ENCODE results near the gene RBM12.

The RBM12 gene

DNA sequence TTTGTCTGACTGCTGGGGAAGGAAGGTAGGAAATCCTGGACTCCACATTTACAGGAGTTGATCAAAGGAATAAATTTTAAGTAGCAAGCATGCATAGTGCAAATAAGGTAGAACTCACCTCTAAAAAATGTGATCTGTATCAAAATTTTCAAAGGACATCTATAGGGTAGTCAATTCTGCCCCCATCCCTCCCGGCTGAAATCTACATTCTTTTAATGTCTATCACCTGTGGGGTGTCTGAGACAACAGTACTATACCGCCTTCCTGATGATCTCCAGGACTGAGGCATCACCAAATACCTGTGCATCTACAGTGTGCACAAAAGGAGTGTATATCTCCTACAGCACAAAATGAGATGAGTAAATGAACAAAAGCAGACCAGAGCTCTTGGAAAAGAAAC, 19.9 kb downstream of the RBM12 start:
- DNase-seq (ENCODE audit: low read depth), result no peak
- no peak overlapping the region for H3K4me3 ChIP-seq (ENCODE audit: low read depth, low read length)
- TF ChIP-seq, protein P1, sequence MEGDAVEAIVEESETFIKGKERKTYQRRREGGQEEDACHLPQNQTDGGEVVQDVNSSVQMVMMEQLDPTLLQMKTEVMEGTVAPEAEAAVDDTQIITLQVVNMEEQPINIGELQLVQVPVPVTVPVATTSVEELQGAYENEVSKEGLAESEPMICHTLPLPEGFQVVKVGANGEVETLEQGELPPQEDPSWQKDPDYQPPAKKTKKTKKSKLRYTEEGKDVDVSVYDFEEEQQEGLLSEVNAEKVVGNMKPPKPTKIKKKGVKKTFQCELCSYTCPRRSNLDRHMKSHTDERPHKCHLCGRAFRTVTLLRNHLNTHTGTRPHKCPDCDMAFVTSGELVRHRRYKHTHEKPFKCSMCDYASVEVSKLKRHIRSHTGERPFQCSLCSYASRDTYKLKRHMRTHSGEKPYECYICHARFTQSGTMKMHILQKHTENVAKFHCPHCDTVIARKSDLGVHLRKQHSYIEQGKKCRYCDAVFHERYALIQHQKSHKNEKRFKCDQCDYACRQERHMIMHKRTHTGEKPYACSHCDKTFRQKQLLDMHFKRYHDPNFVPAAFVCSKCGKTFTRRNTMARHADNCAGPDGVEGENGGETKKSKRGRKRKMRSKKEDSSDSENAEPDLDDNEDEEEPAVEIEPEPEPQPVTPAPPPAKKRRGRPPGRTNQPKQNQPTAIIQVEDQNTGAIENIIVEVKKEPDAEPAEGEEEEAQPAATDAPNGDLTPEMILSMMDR (IDR thresholded peaks at IDR 0.05; ENCODE audit: low read depth, low read length), result no peak
- no peak for TF ChIP-seq POLR2A (IDR thresholded peaks at IDR 0.05; ENCODE audit: extremely low read depth, insufficient read length)

DNA sequence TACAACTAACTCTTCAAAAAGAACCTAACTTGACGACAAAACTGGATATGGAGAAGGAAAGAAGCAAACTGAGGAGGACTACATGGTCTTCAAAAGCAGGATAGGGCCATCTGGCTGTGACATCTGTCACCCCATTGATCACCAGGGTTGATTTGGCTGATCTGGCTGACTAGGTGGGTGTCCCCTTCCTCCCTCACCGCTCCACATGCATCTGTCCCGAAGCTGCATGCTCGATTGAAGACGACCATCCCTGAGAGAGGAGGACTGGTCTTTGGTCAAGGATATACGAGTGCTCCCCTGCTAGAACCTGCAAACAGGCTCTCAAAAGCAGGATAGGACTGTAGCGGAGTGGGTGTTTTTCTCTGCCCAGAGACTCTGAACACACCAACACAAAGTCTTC, 21.7 kb downstream of the RBM12 start:
- H3K4me3 ChIP-seq (ENCODE audit: low read depth, low read length), result no peak overlapping the region
- TF ChIP-seq MAX (IDR thresholded peaks at IDR 0.05; ENCODE audit: low read depth, low read length), result no peak
- TF ChIP-seq MYC (IDR thresholded peaks at IDR 0.05; ENCODE audit: low read depth, low read length), result no peak
- TF ChIP-seq, protein P1 (IDR thresholded peaks at IDR 0.05; ENCODE audit: low read depth, low read length), result no peak
- no peak for TF ChIP-seq POLR2A (IDR thresholded peaks at IDR 0.05; ENCODE audit: extremely low read depth, insufficient read length)
- no peak for DNase-seq (ENCODE audit: low read depth)

GRCh38 chr20:35641743-35642142, 23.0 kb downstream of the RBM12 start:
- DNase-seq (ENCODE audit: low read depth), result peak; percentile 57
- H3K4me3 ChIP-seq (ENCODE audit: low read depth, low read length), result no peak overlapping the region
- TF ChIP-seq POLR2A (IDR thresholded peaks at IDR 0.05; ENCODE audit: extremely low read depth, insufficient read length) (no peak), MYC (IDR thresholded peaks at IDR 0.05; ENCODE audit: low read depth, low read length) (peak; percentile 36; the same call in 1 of the 2 replicates), MAX (IDR thresholded peaks at IDR 0.05; ENCODE audit: low read depth, low read length) (peak; percentile 83)
- TF ChIP-seq, protein P1 (IDR thresholded peaks at IDR 0.05; ENCODE audit: low read depth, low read length), result no peak

DNA sequence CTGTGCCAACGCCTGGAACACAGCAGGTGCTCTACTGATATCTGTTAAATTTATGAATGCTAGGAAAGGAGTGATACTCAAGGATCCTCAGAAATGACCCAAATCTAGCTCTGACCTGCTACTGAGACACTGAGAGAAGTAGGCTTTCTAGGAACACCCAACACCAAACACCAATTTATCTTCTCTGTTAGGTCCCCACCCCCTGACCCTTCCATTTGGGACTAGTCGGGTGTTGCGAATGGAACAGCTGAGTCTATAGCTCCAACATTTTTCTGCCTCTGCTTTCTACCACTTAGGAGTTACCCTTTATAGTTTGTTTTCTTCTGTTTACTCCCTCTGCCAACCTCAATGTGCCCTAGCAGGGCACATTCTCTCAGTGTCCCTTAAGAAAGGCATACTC, 24.0 kb downstream of the RBM12 start:
- no peak overlapping the region for H3K4me3 ChIP-seq (ENCODE audit: low read depth, low read length)
- TF ChIP-seq MAX (IDR thresholded peaks at IDR 0.05; ENCODE audit: low read depth, low read length), result no peak
- TF ChIP-seq POLR2A (IDR thresholded peaks at IDR 0.05; ENCODE audit: extremely low read depth, insufficient read length), result no peak
- TF ChIP-seq MYC (IDR thresholded peaks at IDR 0.05; ENCODE audit: low read depth, low read length), result no peak
- TF ChIP-seq, protein P1 (IDR thresholded peaks at IDR 0.05; ENCODE audit: low read depth, low read length), result no peak
- DNase-seq (ENCODE audit: low read depth), result no peak

GRCh38 chr20:35638751-35639150, 25.9 kb downstream of the RBM12 start:
- no peak for DNase-seq (ENCODE audit: low read depth)
- TF ChIP-seq MYC (IDR thresholded peaks at IDR 0.05; ENCODE audit: low read depth, low read length) (no peak), POLR2A (IDR thresholded peaks at IDR 0.05; ENCODE audit: extremely low read depth, insufficient read length) (no peak), MAX (IDR thresholded peaks at IDR 0.05; ENCODE audit: low read depth, low read length) (no peak)
- TF ChIP-seq, protein P1 (IDR thresholded peaks at IDR 0.05; ENCODE audit: low read depth, low read length), result no peak
- H3K4me3 ChIP-seq (ENCODE audit: low read depth, low read length), result no peak overlapping the region

- DNase-seq (ENCODE audit: low read depth), result no peak
- no peak for TF ChIP-seq MAX (IDR thresholded peaks at IDR 0.05; ENCODE audit: low read depth, low read length)
- no peak for TF ChIP-seq MYC (IDR thresholded peaks at IDR 0.05; ENCODE audit: low read depth, low read length)
- no peak for TF ChIP-seq POLR2A (IDR thresholded peaks at IDR 0.05; ENCODE audit: extremely low read depth, insufficient read length)
- TF ChIP-seq, protein P1 (IDR thresholded peaks at IDR 0.05; ENCODE audit: low read depth, low read length), result no peak
These were observed 27.4 kb downstream of the RBM12 start for GRCh38 chr20:35637276-35637675.

More at GRCh38 chr20:35637276-35637675, 27.4 kb downstream of the RBM12 start:
- H3K4me3 ChIP-seq (ENCODE audit: low read depth, low read length), result no peak overlapping the region
